Right atrium auricular region (tissue), 2 donors: Measurements from ENCODE around the gene GABRR3. TPM values are rescaled to one million over a fixed set of nuclear protein-coding genes. Genes with fewer than 3 reads are reported as not detected.

ENCODE experiments used
- DNase-seq: peaks from one replicate; pipeline ENCODE4 v3.0.0-alpha.2; 2019; ENCODE audit warnings: low spot score
- H3K27ac ChIP-seq, 2 donors: fragments of 200-600 bp; sonication (generic); 1 replicate in 1 of 2; 2 replicates in 1 of 2; pipeline ENCODE4 v1.5.1; 2016 to 2019
- H3K27me3 ChIP-seq, 2 donors: fragments of 200-600 bp; sonication (generic); one replicate each; pipeline versions ENCODE4 v1.5.1 to v1.6.0; 2017 to 2019
- H3K36me3 ChIP-seq: fragments of 200-600 bp; sonication (generic); one replicate; pipeline ENCODE4 v1.5.1; 2016
- H3K4me1 ChIP-seq, 2 donors: fragments of 200-600 bp; sonication (generic); one replicate each; pipeline versions ENCODE4 v1.5.1 to v1.6.0; 2017 to 2019
- H3K4me3 ChIP-seq, 2 donors: fragments of 200-600 bp; sonication (generic); 1 replicate in 1 of 2; 2 replicates in 1 of 2; pipeline ENCODE4 v1.5.1; 2017 to 2019; ENCODE audit warnings: mild to moderate bottlenecking in 1 of 2, moderate library complexity in 1 of 2
- H3K9me3 ChIP-seq, 2 donors: fragments of 200-600 bp; sonication (generic); one replicate each; pipeline ENCODE4 v1.5.1; 2019
- CTCF ChIP-seq, 2 donors: fragments of 200-600 bp; sonication (generic); IDR thresholded peaks; one replicate each; pipeline ENCODE4 v1.5.1; 2019; ENCODE audit warnings: antibody characterized with exemption in 2 of 2
- total RNA-seq, 2 donors: library from RNA; depleted of rRNA; stranded (reverse); fragments of >200 nt; gene quantifications; one replicate each; pipeline ENCODE4 v1.1.0, GENCODE V29; 2016

The GABRR3 gene
- total RNA-seq, 2 donors from 2014 or later: not detected

GRCh38 chr3:97940034-97940433 lies 95.1 kb downstream of the GABRR3 start:
- peaks cover 58% of the 10 kb centered on the region for H3K36me3 ChIP-seq
- H3K27ac ChIP-seq: no peak overlapping the region
- no peaks in the 10 kb centered on the region for H3K27me3 ChIP-seq
- no peaks in the 10 kb centered on the region for H3K9me3 ChIP-seq
- DNase-seq: no peak
- no peak overlapping the region for H3K4me3 ChIP-seq
- no peak for TF ChIP-seq CTCF (IDR thresholded peaks at IDR 0.05)
- H3K4me1 ChIP-seq: no peaks in the 10 kb centered on the region

GRCh38 chr3:97939401-97939800 lies 95.7 kb downstream of the GABRR3 start:
- Histone ChIP-seq H3K27me3 (no peaks in the 10 kb centered on the region), H3K4me3 (no peak overlapping the region), H3K27ac (no peak overlapping the region), H3K4me1 (no peaks in the 10 kb centered on the region), H3K36me3 (peaks cover 54% of the 10 kb centered on the region), H3K9me3 (no peaks in the 10 kb centered on the region)
- TF ChIP-seq CTCF (IDR thresholded peaks at IDR 0.05): no peak
- no peak for DNase-seq

GRCh38 chr3:97938444-97938843 lies 96.7 kb downstream of the GABRR3 start:
- no peak for TF ChIP-seq CTCF (IDR thresholded peaks at IDR 0.05)
- peaks cover 54% of the 10 kb centered on the region for H3K36me3 ChIP-seq
- no peaks in the 10 kb centered on the region for H3K4me1 ChIP-seq
- no peaks in the 10 kb centered on the region for H3K9me3 ChIP-seq
- no peak for DNase-seq
- no peak overlapping the region for H3K4me3 ChIP-seq
- no peak overlapping the region for H3K27ac ChIP-seq
- no peaks in the 10 kb centered on the region for H3K27me3 ChIP-seq

GRCh38 chr3:97937205-97937604 lies 97.9 kb downstream of the GABRR3 start:
- Histone ChIP-seq H3K9me3 (no peaks in the 10 kb centered on the region), H3K36me3 (peaks cover 43% of the 10 kb centered on the region), H3K4me1 (peaks cover 0 to 4% of the 10 kb centered on the region in 2 donors), H3K4me3 (no peak overlapping the region), H3K27me3 (no peaks in the 10 kb centered on the region), H3K27ac (no peak overlapping the region)
- DNase-seq: no peak
- no peak for TF ChIP-seq CTCF (IDR thresholded peaks at IDR 0.05)

GRCh38 chr3:97935842-97936241 lies 99.3 kb downstream of the GABRR3 start:
- Histone ChIP-seq H3K4me1 (peaks cover 0 to 7% of the 10 kb centered on the region in 2 donors), H3K9me3 (no peaks in the 10 kb centered on the region), H3K27ac (no peak overlapping the region), H3K36me3 (peaks cover 47% of the 10 kb centered on the region), H3K4me3 (no peak overlapping the region), H3K27me3 (no peaks in the 10 kb centered on the region)
- DNase-seq: no peak
- TF ChIP-seq CTCF (IDR thresholded peaks at IDR 0.05): no peak

Other genes starting within 250 kb of the GABRR3 start
- 10 to 100 TPM; 17.6 to 18.6 TPM for gene CRYBG3, start 213.3 kb downstream of the GABRR3 start, total RNA-seq
- gene RIOX2, start 62.9 kb downstream of the GABRR3 start, total RNA-seq: 10 to 100 TPM in 1 of 2 donors, 1 to 10 TPM in 1; 9.5 to 13.6 TPM
- not detected for gene OR5AC2, start 51.9 kb upstream of the GABRR3 start, total RNA-seq
- gene OR5H1, start 95.4 kb upstream of the GABRR3 start, total RNA-seq: not detected
- not detected for gene OR5H14, start 112.2 kb upstream of the GABRR3 start, total RNA-seq
- gene OR5H15, start 131.4 kb upstream of the GABRR3 start, total RNA-seq: not detected
- gene OR5H6, start 228.9 kb upstream of the GABRR3 start, total RNA-seq: not detected
- not detected for gene OR5H2, start 247.2 kb upstream of the GABRR3 start, total RNA-seq